Mucosa of stomach (tissue), 1 donor: ENCODE data around the gene ENKD1.

Experiments
- H3K27me3 ChIP-seq: one replicate; pipeline ENCODE4 v1.7.0; 2013; ENCODE audit warnings: mild to moderate bottlenecking, low read length; ENCODE audit not compliant: control insufficient read depth, insufficient read depth
- H3K36me3 ChIP-seq: one replicate; pipeline ENCODE4 v1.7.0; 2013; ENCODE audit warnings: low read length; ENCODE audit not compliant: control insufficient read depth, insufficient read depth
- H3K4me1 ChIP-seq: one replicate; pipeline ENCODE4 v1.7.0; 2013; ENCODE audit warnings: mild to moderate bottlenecking, low read length; ENCODE audit not compliant: control insufficient read depth, insufficient read depth
- H3K4me3 ChIP-seq: one replicate; pipeline ENCODE4 v1.7.0; 2013; ENCODE audit warnings: low read length
- H3K9ac ChIP-seq: one replicate; pipeline ENCODE4 v1.7.0; 2013; ENCODE audit warnings: mild to moderate bottlenecking, low read length, moderate library complexity
- H3K9me3 ChIP-seq: one replicate; pipeline ENCODE4 v1.7.0; 2013; ENCODE audit warnings: mild to moderate bottlenecking, low read length, moderate library complexity; ENCODE audit not compliant: control insufficient read depth
- donor health status: Pancreatic carcinoma.

The ENKD1 gene

GRCh38 chr16:67666032-67666551, 458 bp downstream of the ENKD1 start:
- Histone ChIP-seq H3K9me3 (no peaks in the 10 kb centered on the region), H3K4me1 (peaks cover 25% of the 10 kb centered on the region), H3K9ac (peak overlapping the region; percentile 52)

GRCh38 chr16:67665598-67665997, 952 bp downstream of the ENKD1 start:
- H3K9me3 ChIP-seq: no peaks in the 10 kb centered on the region
- no peaks in the 10 kb centered on the region for H3K27me3 ChIP-seq
- H3K9ac ChIP-seq: no peak overlapping the region
- H3K4me1 ChIP-seq: peaks cover 27% of the 10 kb centered on the region
- H3K4me3 ChIP-seq: peak overlapping the region; percentile 61
- H3K36me3 ChIP-seq: no peaks in the 10 kb centered on the region

More at GRCh38 chr16:67666032-67666551, 458 bp downstream of the ENKD1 start:
- peak overlapping the region; percentile 61 for H3K4me3 ChIP-seq
- H3K27me3 ChIP-seq: no peaks in the 10 kb centered on the region
- no peaks in the 10 kb centered on the region for H3K36me3 ChIP-seq

DNA sequence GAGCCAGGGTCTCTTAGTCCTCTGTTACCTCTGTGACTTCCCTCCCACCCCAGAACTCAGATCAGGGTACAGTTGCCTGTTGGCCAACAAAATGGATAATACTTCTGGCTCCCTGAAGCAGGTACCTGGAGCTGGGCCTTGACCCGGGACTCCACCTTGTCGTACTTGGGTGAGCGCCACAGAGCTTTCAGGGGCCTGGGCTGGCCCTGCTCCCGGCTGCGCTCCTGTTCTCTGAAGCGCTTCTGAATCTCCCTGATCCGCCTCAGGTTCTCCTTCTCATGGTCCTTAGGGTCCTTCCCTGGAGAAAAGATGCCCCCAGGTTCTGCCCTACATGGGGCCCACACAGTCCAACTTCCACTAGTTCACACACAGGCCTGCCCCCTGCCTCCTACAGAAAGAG, 1.7 kb downstream of the ENKD1 start:
- Histone ChIP-seq H3K9me3 (no peaks in the 10 kb centered on the region), H3K4me1 (peaks cover 27% of the 10 kb centered on the region), H3K36me3 (no peaks in the 10 kb centered on the region), H3K27me3 (no peaks in the 10 kb centered on the region), H3K9ac (no peak overlapping the region), H3K4me3 (no peak overlapping the region)

DNA sequence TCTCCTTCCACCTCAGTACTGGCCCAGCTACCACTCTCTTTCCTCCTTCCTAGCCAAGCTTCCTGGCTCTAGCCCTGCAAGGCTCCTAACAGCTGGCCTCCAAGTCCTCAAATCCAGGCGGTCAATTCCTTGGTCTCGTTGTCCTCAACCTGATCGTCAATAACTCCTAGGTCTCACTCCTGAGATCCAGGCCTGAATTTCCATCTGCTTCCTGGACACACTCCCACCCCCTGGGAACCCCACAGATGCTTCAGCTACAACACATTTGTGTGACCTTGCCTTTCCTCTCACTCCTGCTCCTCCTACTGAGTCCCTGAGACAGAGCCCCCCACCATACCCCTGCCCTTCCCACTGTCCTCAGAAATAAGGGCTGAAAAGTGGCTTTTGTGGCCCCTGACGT, 2.3 kb downstream of the ENKD1 start:
- Histone ChIP-seq H3K9me3 (no peaks in the 10 kb centered on the region), H3K9ac (no peak overlapping the region), H3K27me3 (no peaks in the 10 kb centered on the region), H3K4me1 (peaks cover 32% of the 10 kb centered on the region), H3K36me3 (no peaks in the 10 kb centered on the region), H3K4me3 (no peak overlapping the region)

DNA sequence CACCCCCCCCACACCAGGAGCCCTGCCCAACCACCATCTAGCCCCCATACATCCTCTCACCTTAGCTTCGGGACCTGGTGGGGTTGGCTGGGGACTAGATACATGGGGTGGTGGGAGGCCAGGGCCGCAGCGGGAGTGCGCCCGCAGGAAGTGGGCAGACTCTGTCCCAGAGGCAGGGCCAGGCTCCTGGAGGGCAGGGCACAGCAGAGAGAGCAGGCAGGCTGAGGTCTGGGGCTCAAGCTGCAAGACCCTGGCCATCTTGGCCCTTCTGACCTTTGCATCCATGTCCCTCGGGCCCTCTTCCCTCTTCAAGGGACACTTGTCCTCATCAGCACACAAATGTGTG, 2.7 kb downstream of the ENKD1 start:
- peaks cover 35% of the 10 kb centered on the region for H3K4me1 ChIP-seq
- no peak overlapping the region for H3K9ac ChIP-seq
- H3K36me3 ChIP-seq: no peaks in the 10 kb centered on the region
- no peaks in the 10 kb centered on the region for H3K9me3 ChIP-seq
- H3K27me3 ChIP-seq: no peaks in the 10 kb centered on the region
- H3K4me3 ChIP-seq: no peak overlapping the region

DNA sequence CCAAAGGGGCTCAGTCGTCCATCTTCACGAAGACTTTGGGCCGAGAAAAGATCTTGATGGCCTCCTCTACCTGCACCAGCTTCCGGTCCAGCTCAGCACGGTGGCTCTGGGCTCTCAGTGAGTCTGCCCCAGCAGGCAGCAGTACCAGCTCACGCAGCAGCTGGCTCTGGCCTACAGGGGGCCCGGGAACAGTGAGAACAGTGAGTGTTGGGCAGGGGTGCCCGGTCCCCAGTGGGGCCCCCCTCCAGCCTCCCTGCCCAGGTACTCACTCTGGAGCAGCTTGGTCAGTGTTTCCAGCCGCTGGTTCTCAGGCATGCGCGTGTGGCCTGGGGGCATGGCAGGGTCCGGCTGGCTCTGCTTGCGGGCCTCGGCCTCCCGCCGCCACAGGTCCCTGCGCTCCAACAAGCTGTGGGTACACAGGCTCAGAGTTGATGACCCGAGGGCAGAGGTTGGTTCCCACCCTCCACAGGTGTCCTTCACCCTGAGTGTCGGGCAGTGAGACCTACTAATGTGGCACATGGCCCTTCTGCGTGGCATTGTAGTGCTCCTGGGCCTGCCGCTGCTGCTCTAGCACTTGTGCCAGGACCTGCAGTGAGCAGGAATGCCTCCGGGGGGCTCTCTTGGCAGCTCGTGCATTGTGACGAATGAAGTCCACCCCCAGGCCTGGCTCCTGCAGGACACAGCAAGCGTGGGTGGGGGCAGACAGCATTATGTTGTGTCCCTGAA, 3.2 kb downstream of the ENKD1 start:
- no peak overlapping the region for H3K9ac ChIP-seq
- H3K4me1 ChIP-seq: peaks cover 34% of the 10 kb centered on the region

GRCh38 chr16:67662653-67663010, 3.9 kb downstream of the ENKD1 start:
- Histone ChIP-seq H3K36me3 (no peaks in the 10 kb centered on the region), H3K9me3 (no peaks in the 10 kb centered on the region), H3K4me3 (no peak overlapping the region), H3K4me1 (peaks cover 27% of the 10 kb centered on the region), H3K9ac (no peak overlapping the region), H3K27me3 (no peaks in the 10 kb centered on the region)

More for the DNA sequence above, 3.2 kb downstream of the ENKD1 start:
- no peaks in the 10 kb centered on the region for H3K9me3 ChIP-seq
- H3K36me3 ChIP-seq: no peaks in the 10 kb centered on the region
- H3K27me3 ChIP-seq: no peaks in the 10 kb centered on the region
- no peak overlapping the region for H3K4me3 ChIP-seq

DNA sequence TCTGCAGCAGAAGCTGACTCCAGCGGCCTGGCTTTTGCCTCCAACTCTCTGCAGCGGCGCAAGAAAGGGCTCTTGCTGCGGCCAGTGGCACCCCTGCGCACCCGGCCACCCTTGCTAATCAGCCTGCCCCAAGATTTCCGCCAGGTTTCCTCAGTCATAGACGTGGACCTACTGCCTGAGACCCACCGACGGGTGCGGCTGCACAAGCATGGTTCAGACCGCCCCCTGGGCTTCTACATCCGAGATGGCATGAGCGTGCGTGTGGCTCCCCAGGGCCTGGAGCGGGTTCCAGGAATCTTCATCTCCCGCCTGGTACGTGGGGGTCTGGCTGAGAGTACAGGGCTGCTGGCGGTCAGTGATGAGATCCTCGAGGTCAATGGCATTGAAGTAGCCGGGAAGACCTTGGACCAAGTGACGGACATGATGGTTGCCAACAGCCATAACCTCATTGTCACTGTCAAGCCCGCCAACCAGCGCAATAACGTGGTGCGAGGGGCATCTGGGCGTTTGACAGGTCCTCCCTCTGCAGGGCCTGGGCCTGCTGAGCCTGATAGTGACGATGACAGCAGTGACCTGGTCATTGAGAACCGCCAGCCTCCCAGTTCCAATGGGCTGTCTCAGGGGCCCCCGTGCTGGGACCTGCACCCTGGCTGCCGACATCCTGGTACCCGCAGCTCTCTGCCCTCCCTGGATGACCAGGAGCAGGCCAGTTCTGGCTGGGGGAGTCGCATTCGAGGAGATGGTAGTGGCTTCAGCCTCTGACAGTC, 4.5 kb downstream of the ENKD1 start:
- Histone ChIP-seq H3K27me3 (no peaks in the 10 kb centered on the region), H3K4me1 (peaks cover 22% of the 10 kb centered on the region), H3K9ac (no peak overlapping the region), H3K9me3 (no peaks in the 10 kb centered on the region), H3K4me3 (no peak overlapping the region), H3K36me3 (no peaks in the 10 kb centered on the region)

GRCh38 chr16:67661101-67661761, 5.3 kb downstream of the ENKD1 start:
- peak overlapping the region; percentile 57 for H3K9ac ChIP-seq
- H3K4me3 ChIP-seq: peak overlapping the region; percentile 19
- no peaks in the 10 kb centered on the region for H3K27me3 ChIP-seq
- H3K9me3 ChIP-seq: no peaks in the 10 kb centered on the region
- no peaks in the 10 kb centered on the region for H3K36me3 ChIP-seq
- H3K4me1 ChIP-seq: peaks cover 22% of the 10 kb centered on the region

GRCh38 chr16:67660564-67661028, 6.0 kb downstream of the ENKD1 start, which contains the start of gene PARD6A:
Gene PARD6A, plus strand, starts transcription at chr16:67660960. Its CDS starts 79 bp downstream, at chr16:67661039.
- Histone ChIP-seq H3K9me3 (no peaks in the 10 kb centered on the region), H3K9ac (peak within 1 kb of the TSS; percentile 72), H3K36me3 (no peaks in the 10 kb centered on the region), H3K4me1 (peaks cover 17% of the 10 kb centered on the region), H3K27me3 (peaks cover 5% of the 10 kb centered on the region), H3K4me3 (peak within 1 kb of the TSS; percentile 78)

- H3K4me3 ChIP-seq: peak within 1 kb of the TSS; percentile 78
- peaks cover 15% of the 10 kb centered on the region for H3K4me1 ChIP-seq
- peak within 1 kb of the TSS; percentile 72 for H3K9ac ChIP-seq
- peaks cover 10% of the 10 kb centered on the region for H3K27me3 ChIP-seq
- H3K36me3 ChIP-seq: no peaks in the 10 kb centered on the region
- H3K9me3 ChIP-seq: no peaks in the 10 kb centered on the region
Observed at GRCh38 chr16:67659675-67660563, 6.6 kb downstream of the ENKD1 start, which contains the start of gene ACD. Gene ACD, minus strand, starts transcription at chr16:67660260. Its CDS starts 40 bp downstream, at chr16:67660220.
